ENCODE measurements around the gene KRT17. TPM values are rescaled to one million over a fixed set of nuclear protein-coding genes. Genes with fewer than 3 reads are reported as not detected.
"Not testable (repeated sequence)": the region's sequence is repeated elsewhere in the genome, so short reads cannot be mapped to it uniquely, and the experiment has no call there.

The KRT17 gene
- total RNA-seq, 2 experiments from 2014 or later: not detected

GRCh38 chr17:41610061-41610517, 14.3 kb downstream of the KRT17 start:
- H3K27ac Mint-ChIP-seq; H3K36me3 Mint-ChIP-seq (ENCODE audit: low read depth); H3K4me3 Mint-ChIP-seq; DNase-seq; POLR2A ChIA-PET; H3K4me1 Mint-ChIP-seq: not testable (repeated sequence)
- Mint-ChIP-seq H3K9me3 (peaks cover 15% of the 10 kb centered on the region), H3K27me3 (peaks cover 17% of the 10 kb centered on the region)
- CTCF ChIA-PET: interaction anchor here (1.0 kb wide), 1 partner anchor 55 kb away, joined by 3 read pairs; no protein-coding TSS in a partner anchor

GRCh38 chr17:41606930-41607329, 17.4 kb downstream of the KRT17 start:
- DNase-seq; H3K36me3 Mint-ChIP-seq (ENCODE audit: low read depth); H3K4me1 Mint-ChIP-seq; CTCF ChIA-PET; H3K4me3 Mint-ChIP-seq; H3K27ac Mint-ChIP-seq; POLR2A ChIA-PET: not testable (repeated sequence)
- Mint-ChIP-seq H3K27me3 (peaks cover 28% of the 10 kb centered on the region), H3K9me3 (peaks cover 15% of the 10 kb centered on the region)

GRCh38 chr17:41602524-41602923, 21.9 kb downstream of the KRT17 start:
- H3K9me3 Mint-ChIP-seq: peaks cover 15% of the 10 kb centered on the region
- POLR2A ChIA-PET: no interaction called here
- H3K4me3 Mint-ChIP-seq: no peak overlapping the region
- H3K36me3 Mint-ChIP-seq (ENCODE audit: low read depth): peaks cover 7% of the 10 kb centered on the region
- CTCF ChIA-PET: interaction anchor here (1.3 kb wide), 1 partner anchor 47 kb away, joined by 5 read pairs; no protein-coding TSS in a partner anchor
- no peak for DNase-seq
- H3K27me3 Mint-ChIP-seq: peaks cover 26% of the 10 kb centered on the region
- no peak overlapping the region for H3K27ac Mint-ChIP-seq
- H3K4me1 Mint-ChIP-seq: no peaks in the 10 kb centered on the region

GRCh38 chr17:41600318-41600717, 24.1 kb downstream of the KRT17 start:
- ChIA-PET CTCF (no interaction called here), POLR2A (no interaction called here)
- Mint-ChIP-seq H3K4me3 (no peak overlapping the region), H3K36me3 (ENCODE audit: low read depth) (no peaks in the 10 kb centered on the region), H3K27me3 (peaks cover 17% of the 10 kb centered on the region), H3K27ac (no peak overlapping the region), H3K9me3 (no peaks in the 10 kb centered on the region), H3K4me1 (no peaks in the 10 kb centered on the region)
- no peak for DNase-seq

GRCh38 chr17:41599680-41600079, 24.7 kb downstream of the KRT17 start:
- no peaks in the 10 kb centered on the region for H3K4me1 Mint-ChIP-seq
- POLR2A ChIA-PET: no interaction called here

GRCh38 chr17:41595585-41595984, 28.8 kb downstream of the KRT17 start:
- Mint-ChIP-seq H3K36me3 (ENCODE audit: low read depth) (no peaks in the 10 kb centered on the region), H3K27me3 (peaks cover 11% of the 10 kb centered on the region), H3K27ac (no peak overlapping the region), H3K9me3 (no peaks in the 10 kb centered on the region), H3K4me1 (no peaks in the 10 kb centered on the region), H3K4me3 (no peak overlapping the region)
- no peak for DNase-seq
- ChIA-PET POLR2A (no interaction called here), CTCF (no interaction called here)

More at GRCh38 chr17:41599680-41600079, 24.7 kb downstream of the KRT17 start:
- H3K4me3 Mint-ChIP-seq: no peak overlapping the region
- H3K27ac Mint-ChIP-seq: no peak overlapping the region
- H3K27me3 Mint-ChIP-seq: peaks cover 20% of the 10 kb centered on the region
- H3K9me3 Mint-ChIP-seq: no peaks in the 10 kb centered on the region
- CTCF ChIA-PET: no interaction called here
- DNase-seq: no peak
- no peaks in the 10 kb centered on the region for H3K36me3 Mint-ChIP-seq (ENCODE audit: low read depth)

- peaks cover 12% of the 10 kb centered on the region for H3K27me3 Mint-ChIP-seq
- no peak overlapping the region for H3K27ac Mint-ChIP-seq
- CTCF ChIA-PET: interaction anchor here (1.3 kb wide), 1 partner anchor 54 kb away, joined by 4 read pairs; no protein-coding TSS in a partner anchor
- no peak for DNase-seq
- POLR2A ChIA-PET: no interaction called here
- no peaks in the 10 kb centered on the region for H3K36me3 Mint-ChIP-seq (ENCODE audit: low read depth)
- H3K9me3 Mint-ChIP-seq: no peaks in the 10 kb centered on the region
- no peaks in the 10 kb centered on the region for H3K4me1 Mint-ChIP-seq
- H3K4me3 Mint-ChIP-seq: no peak overlapping the region
These were observed 29.9 kb downstream of the KRT17 start for GRCh38 chr17:41594363-41594915.

GRCh38 chr17:41593306-41593981, 30.9 kb downstream of the KRT17 start:
- POLR2A ChIA-PET: no interaction called here
- H3K9me3 Mint-ChIP-seq: no peaks in the 10 kb centered on the region
- H3K27me3 Mint-ChIP-seq: peaks cover 13% of the 10 kb centered on the region

GRCh38 chr17:41592601-41593305, 31.6 kb downstream of the KRT17 start:
- ChIA-PET POLR2A (no interaction called here), CTCF (interaction anchor here (0.6 to 1.3 kb wide), 2 partner anchors 43 to 63 kb away, joined by 3 to 4 read pairs; no protein-coding TSS in a partner anchor)
- H3K27ac Mint-ChIP-seq: no peak overlapping the region
- H3K4me1 Mint-ChIP-seq: peaks cover 1% of the 10 kb centered on the region
- no peaks in the 10 kb centered on the region for H3K9me3 Mint-ChIP-seq
- H3K27me3 Mint-ChIP-seq: peaks cover 13% of the 10 kb centered on the region
- H3K36me3 Mint-ChIP-seq (ENCODE audit: low read depth): no peaks in the 10 kb centered on the region
- no peak overlapping the region for H3K4me3 Mint-ChIP-seq
- no peak for DNase-seq

More at GRCh38 chr17:41593306-41593981, 30.9 kb downstream of the KRT17 start:
- no peak for DNase-seq
- H3K4me3 Mint-ChIP-seq: no peak overlapping the region
- CTCF ChIA-PET: interaction anchor here (0.6 to 1.3 kb wide), 2 partner anchors 44 to 178 kb away, joined by 3 to 4 read pairs; no protein-coding TSS in a partner anchor
- H3K4me1 Mint-ChIP-seq: peaks cover 1% of the 10 kb centered on the region
- no peaks in the 10 kb centered on the region for H3K36me3 Mint-ChIP-seq (ENCODE audit: low read depth)
- H3K27ac Mint-ChIP-seq: no peak overlapping the region

GRCh38 chr17:41589301-41589700, 35.1 kb downstream of the KRT17 start:
- ChIA-PET CTCF (no interaction called here), POLR2A (no interaction called here)
- no peaks in the 10 kb centered on the region for H3K9me3 Mint-ChIP-seq
- H3K4me1 Mint-ChIP-seq: peaks cover 1% of the 10 kb centered on the region
- peaks cover 6% of the 10 kb centered on the region for H3K27me3 Mint-ChIP-seq
- H3K36me3 Mint-ChIP-seq (ENCODE audit: low read depth): no peaks in the 10 kb centered on the region
- DNase-seq: no peak
- no peak overlapping the region for H3K27ac Mint-ChIP-seq
- H3K4me3 Mint-ChIP-seq: no peak overlapping the region

- Mint-ChIP-seq H3K4me1 (peaks cover 1% of the 10 kb centered on the region), H3K27ac (no peak overlapping the region), H3K9me3 (no peaks in the 10 kb centered on the region), H3K4me3 (no peak overlapping the region), H3K36me3 (ENCODE audit: low read depth) (no peaks in the 10 kb centered on the region), H3K27me3 (peaks cover 6% of the 10 kb centered on the region)
- ChIA-PET CTCF (no interaction called here), POLR2A (no interaction called here)
- no peak for DNase-seq
These were observed 36.1 kb downstream of the KRT17 start for GRCh38 chr17:41588126-41588810.

- ChIA-PET CTCF (no interaction called here), POLR2A (interaction anchor here (0.5 kb wide), 1 partner anchor 16 kb away, joined by 3 read pairs; no protein-coding TSS in a partner anchor)
- H3K27me3 Mint-ChIP-seq: peaks cover 6% of the 10 kb centered on the region
- H3K36me3 Mint-ChIP-seq (ENCODE audit: low read depth): no peaks in the 10 kb centered on the region
- H3K27ac Mint-ChIP-seq: no peak within 1 kb of the TSS
- no peak within 1 kb of the TSS for H3K4me3 Mint-ChIP-seq
- H3K4me1 Mint-ChIP-seq: peaks cover 1% of the 10 kb centered on the region
- DNase-seq: no peak
- H3K9me3 Mint-ChIP-seq: no peaks in the 10 kb centered on the region
These were observed 37.4 kb downstream of the KRT17 start, which contains the start of gene KRT14 for GRCh38 chr17:41586863-41587495. Gene KRT14, minus strand, starts transcription at chr17:41586895. Its CDS starts 61 bp downstream, at chr17:41586834.
